GM21526 (cell line): ENCODE measurements around the gene FHL2.
"Not testable (repeated sequence)": the region's sequence is repeated elsewhere in the genome, so short reads cannot be mapped to it uniquely, and the experiment has no call there.

Source experiments
- ATAC-seq: cut with Tn5 transposase; IDR thresholded peaks from one replicate; pipeline ENCODE4 v1.9.1; 2021; ENCODE audit warnings: moderate library complexity; ENCODE audit not compliant: unreplicated experiment, low FRiP score

The FHL2 gene

GRCh38 chr2:105361102-105361889 is 37.6 kb downstream of the FHL2 start:
- no peak for ATAC-seq

- ATAC-seq = no peak
These were observed 40.3 kb downstream of the FHL2 start for GRCh38 chr2:105358593-105358992.

DNA sequence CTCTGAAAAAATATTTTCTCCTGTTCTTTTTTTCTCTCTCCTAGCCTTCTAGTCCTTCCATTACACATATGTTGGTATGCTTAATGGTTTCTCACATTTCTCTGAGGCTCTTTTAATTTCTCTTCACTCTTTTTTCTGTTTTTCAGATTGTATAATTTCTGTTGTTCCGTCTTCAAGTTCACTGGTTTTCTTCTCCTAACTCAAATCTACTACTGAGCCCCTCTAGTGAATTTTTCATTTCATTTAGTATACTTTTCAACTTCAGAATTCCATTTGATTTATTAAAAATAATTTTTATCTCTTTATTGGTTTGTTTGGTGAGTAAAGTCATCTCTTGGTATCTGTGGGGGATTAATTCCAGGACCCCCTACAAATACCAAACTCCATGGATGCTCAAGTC is 41.7 kb downstream of the FHL2 start:
- no peak for ATAC-seq

- ATAC-seq = no peak
These were observed 54.0 kb downstream of the FHL2 start for GRCh38 chr2:105344704-105345345.

GRCh38 chr2:105339414-105339813 is 59.4 kb downstream of the FHL2 start:
- no peak for ATAC-seq

DNA sequence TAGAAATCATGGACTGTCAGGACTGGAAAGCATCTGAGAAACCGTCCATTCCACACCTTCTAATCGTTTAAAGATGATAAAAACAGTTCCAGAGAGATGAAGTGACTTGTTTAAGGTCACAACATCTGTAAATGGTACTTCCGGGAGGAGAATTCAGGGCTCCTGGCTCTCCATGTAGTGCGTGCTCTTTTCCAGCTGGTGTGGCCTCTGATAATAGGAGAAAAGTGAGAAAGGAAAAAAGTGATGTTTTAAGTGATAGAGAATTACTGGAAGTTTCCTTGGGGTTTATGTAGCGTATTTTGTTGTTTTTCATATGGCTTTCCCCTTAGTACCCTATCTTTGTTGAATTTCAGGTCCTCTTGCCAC is 60.8 kb downstream of the FHL2 start:
- peak; percentile 21 for ATAC-seq

- ATAC-seq = peak; percentile 92
These were observed 61.5 kb downstream of the FHL2 start, which contains the start of gene C2orf49 for GRCh38 chr2:105337122-105338019. Gene C2orf49, plus strand, starts transcription at chr2:105337540. Its CDS starts 48 bp downstream, at chr2:105337588.

- no peak for ATAC-seq
These were observed 62.1 kb downstream of the FHL2 start for GRCh38 chr2:105336786-105337121.

- no peak for ATAC-seq
These were observed 63.4 kb downstream of the FHL2 start for GRCh38 chr2:105335469-105335868.

- ATAC-seq = no peak
These were observed 64.6 kb downstream of the FHL2 start for GRCh38 chr2:105334211-105334610.

- no peak for ATAC-seq
These were observed 68.0 kb downstream of the FHL2 start for GRCh38 chr2:105330681-105331375.

- ATAC-seq = peak; percentile 74
These were observed 69.0 kb downstream of the FHL2 start, which contains the start of gene TGFBRAP1 for GRCh38 chr2:105329561-105330495. Gene TGFBRAP1, minus strand, starts transcription at chr2:105329735. Its CDS starts 21,434 bp downstream, at chr2:105308301.

GRCh38 chr2:105329197-105329554 is 69.7 kb downstream of the FHL2 start:
- ATAC-seq = no peak

- ATAC-seq = no peak
These were observed 70.3 kb downstream of the FHL2 start for GRCh38 chr2:105328281-105329196.

GRCh38 chr2:105327690-105328089 is 71.2 kb downstream of the FHL2 start:
- ATAC-seq = no peak

- not testable (repeated sequence) for ATAC-seq
These were observed 71.6 kb downstream of the FHL2 start for GRCh38 chr2:105327271-105327670.

- ATAC-seq = no peak
These were observed 73.4 kb downstream of the FHL2 start for GRCh38 chr2:105325389-105325963.

- no peak for ATAC-seq
These were observed 74.1 kb downstream of the FHL2 start for GRCh38 chr2:105324732-105325131.
